Trophoblast cell (in vitro differentiated cells and primary cell): ENCODE results near the gene PKD2.

Experiments used
- DNase-seq, 2 donors: peaks; one replicate each; pipeline ENCODE4 v3.0.0-alpha.2; 2016
- H2AFZ ChIP-seq: 2 replicates; pipeline ENCODE4 v1.6.1; 2013; ENCODE audit warnings: low read length, moderate library complexity, mild to moderate bottlenecking; ENCODE audit not compliant: insufficient read depth, poor library complexity
- H2AK5ac ChIP-seq: 2 replicates; pipeline ENCODE4 v1.6.1; 2013; ENCODE audit warnings: mild to moderate bottlenecking, low read length
- H2BK120ac ChIP-seq: 2 replicates; pipeline ENCODE4 v1.6.1; 2013; ENCODE audit warnings: low read length, mild to moderate bottlenecking, moderate library complexity; ENCODE audit not compliant: insufficient read depth, poor library complexity
- H2BK12ac ChIP-seq: 2 replicates; pipeline ENCODE4 v1.6.1; 2013; ENCODE audit warnings: mild to moderate bottlenecking, low read length, moderate library complexity
- H2BK5ac ChIP-seq: 2 replicates; pipeline ENCODE4 v1.6.1; 2013; ENCODE audit warnings: low read length, low read depth, moderate library complexity, mild to moderate bottlenecking; ENCODE audit not compliant: poor library complexity
- H3K14ac ChIP-seq: 2 replicates; pipeline ENCODE4 v1.6.1; 2013; ENCODE audit warnings: mild to moderate bottlenecking, low read length
- H3K18ac ChIP-seq: 2 replicates; pipeline ENCODE4 v1.6.1; 2013; ENCODE audit warnings: mild to moderate bottlenecking, low read length
- H3K23ac ChIP-seq: 2 replicates; pipeline ENCODE4 v1.6.1; 2013; ENCODE audit warnings: low read length
- H3K27ac ChIP-seq: 2 replicates; pipeline ENCODE4 v1.5.1; 2013; ENCODE audit warnings: low read depth, mild to moderate bottlenecking, inconsistent platforms, low read length, moderate library complexity
- H3K27me3 ChIP-seq: 2 replicates; pipeline ENCODE4 v1.6.1; 2013; ENCODE audit warnings: inconsistent platforms, mild to moderate bottlenecking, low read length, moderate library complexity; ENCODE audit not compliant: insufficient read depth
- H3K36me3 ChIP-seq, 2 experiments: 1 replicate in 1 of 2; 2 replicates in 1 of 2; pipeline ENCODE4 v1.6.1; 2013; ENCODE audit warnings: low read length in 2 of 2, mild to moderate bottlenecking in 2 of 2, moderate library complexity in 1 of 2; ENCODE audit not compliant: insufficient read depth in 2 of 2, control insufficient read depth in 1 of 2
- H3K4ac ChIP-seq: 2 replicates; pipeline ENCODE4 v1.6.1; 2013; ENCODE audit warnings: low read depth, mild to moderate bottlenecking, low read length, moderate library complexity
- H3K4me1 ChIP-seq, 2 experiments: 1 replicate in 1 of 2; 2 replicates in 1 of 2; pipeline ENCODE4 v1.6.1; 2013; ENCODE audit warnings: low read length in 2 of 2, mild to moderate bottlenecking in 2 of 2, moderate library complexity in 1 of 2; ENCODE audit not compliant: insufficient read depth in 2 of 2, control insufficient read depth in 1 of 2
- H3K4me2 ChIP-seq: 2 replicates; pipeline ENCODE4 v1.6.1; 2013; ENCODE audit warnings: inconsistent platforms, mild to moderate bottlenecking, low read length, moderate library complexity
- H3K4me3 ChIP-seq: 2 replicates; pipeline ENCODE4 v1.5.1; 2013; ENCODE audit warnings: mild to moderate bottlenecking, low read depth, low read length, inconsistent platforms
- H3K79me1 ChIP-seq: one replicate; pipeline ENCODE4 v1.6.1; 2013; ENCODE audit warnings: low read length
- H3K79me2 ChIP-seq: 2 replicates; pipeline ENCODE4 v1.6.1; 2013; ENCODE audit warnings: low read length, mild to moderate bottlenecking; ENCODE audit not compliant: control insufficient read depth, insufficient read depth, poor library complexity
- H3K9ac ChIP-seq: 2 replicates; pipeline ENCODE4 v1.6.1; 2013; ENCODE audit warnings: mild to moderate bottlenecking, low read length
- H3K9me3 ChIP-seq: 2 replicates; pipeline ENCODE4 v1.6.1; 2013; ENCODE audit warnings: low read depth, mild to moderate bottlenecking, control low read depth, inconsistent platforms, low read length; ENCODE audit not compliant: insufficient read depth
- H4K12ac ChIP-seq: 2 replicates; pipeline ENCODE4 v1.6.1; 2013; ENCODE audit warnings: low read depth, mild to moderate bottlenecking, low read length, moderate library complexity
- H4K8ac ChIP-seq: 2 replicates; pipeline ENCODE4 v1.6.1; 2013; ENCODE audit warnings: low read depth, mild to moderate bottlenecking, low read length, moderate library complexity
- H4K91ac ChIP-seq: one replicate; pipeline ENCODE4 v1.6.1; 2013; ENCODE audit warnings: low read depth, mild to moderate bottlenecking, low read length, moderate library complexity
- WGBS: extraction: QIAGEN DNeasy Blood & Tissue Kit; methylation state at CpG from one replicate; pipeline ENCODE4 v1.1.7; 2013; ENCODE audit warnings: missing lambda C conversion rate; ENCODE audit not compliant: insufficient read length, insufficient coverage; ENCODE audit errors: extremely low coverage; 5-methylcytosine and 5-hydroxymethylcytosine counted together

PKD2 gene

GRCh38 chr4:87978681-87979080 lies 28.8 kb upstream of the PKD2 start:
- Histone ChIP-seq H3K4me1 (no peaks in the 10 kb centered on the region), H2BK5ac (no peak overlapping the region), H3K14ac (no peak overlapping the region), H3K36me3 (no peaks in the 10 kb centered on the region), H2AK5ac (no peak overlapping the region), H2AFZ (no peak overlapping the region), H3K79me1 (no peaks in the 10 kb centered on the region), H4K12ac (no peak overlapping the region), H3K9ac (no peak overlapping the region), H3K4ac (no peak overlapping the region), H4K8ac (no peak overlapping the region), H3K23ac (no peak overlapping the region), H2BK12ac (no peak overlapping the region), H3K18ac (no peak overlapping the region), H3K27ac (no peak overlapping the region), H2BK120ac (no peak overlapping the region), H3K79me2 (no peaks in the 10 kb centered on the region), H3K4me2 (no peak overlapping the region), H3K27me3 (no peaks in the 10 kb centered on the region), H3K4me3 (no peak overlapping the region), H3K9me3 (no peaks in the 10 kb centered on the region), H4K91ac (no peak overlapping the region)
- no CpG with 5 or more reads among the region's 1 CpG for WGBS
- peak in 1 of 2 donors; percentile 12 for DNase-seq

GRCh38 chr4:87979810-87980209 lies 27.6 kb upstream of the PKD2 start:
- Histone ChIP-seq H2AK5ac (no peak overlapping the region), H4K8ac (no peak overlapping the region), H3K27me3 (no peaks in the 10 kb centered on the region), H3K4me3 (no peak overlapping the region), H3K4me1 (no peaks in the 10 kb centered on the region), H3K18ac (no peak overlapping the region), H3K36me3 (no peaks in the 10 kb centered on the region), H2BK120ac (no peak overlapping the region), H3K23ac (no peak overlapping the region), H3K9ac (peak overlapping the region; percentile 47), H3K4me2 (no peak overlapping the region), H2BK12ac (no peak overlapping the region), H3K14ac (no peak overlapping the region), H3K9me3 (no peaks in the 10 kb centered on the region), H3K4ac (no peak overlapping the region), H4K91ac (no peak overlapping the region), H3K79me2 (no peaks in the 10 kb centered on the region), H3K27ac (no peak overlapping the region), H2BK5ac (no peak overlapping the region), H2AFZ (no peak overlapping the region), H4K12ac (no peak overlapping the region), H3K79me1 (no peaks in the 10 kb centered on the region)
- WGBS = no CpG with 5 or more reads among the region's 1 CpG
- DNase-seq = no peak

GRCh38 chr4:87981486-87981885 lies 25.9 kb upstream of the PKD2 start:
- H2BK12ac ChIP-seq = no peak overlapping the region
- no peak overlapping the region for H3K9ac ChIP-seq
- H4K12ac ChIP-seq = no peak overlapping the region
- H3K9me3 ChIP-seq = no peaks in the 10 kb centered on the region
- no peaks in the 10 kb centered on the region for H3K79me2 ChIP-seq
- no peak overlapping the region for H3K4me2 ChIP-seq
- H3K4me1 ChIP-seq = no peaks in the 10 kb centered on the region
- no peak overlapping the region for H2AK5ac ChIP-seq
- no peak overlapping the region for H2BK120ac ChIP-seq
- DNase-seq = no peak
- H3K36me3 ChIP-seq = no peaks in the 10 kb centered on the region
- H3K14ac ChIP-seq = no peak overlapping the region
- no peak overlapping the region for H3K4me3 ChIP-seq
- H3K27me3 ChIP-seq = no peaks in the 10 kb centered on the region
- H2BK5ac ChIP-seq = no peak overlapping the region
- no peak overlapping the region for H3K27ac ChIP-seq
- no CpG with 5 or more reads among the region's 8 CpGs for WGBS
- H3K23ac ChIP-seq = no peak overlapping the region
- H3K4ac ChIP-seq = no peak overlapping the region
- H4K91ac ChIP-seq = no peak overlapping the region
- no peak overlapping the region for H3K18ac ChIP-seq
- no peaks in the 10 kb centered on the region for H3K79me1 ChIP-seq
- no peak overlapping the region for H2AFZ ChIP-seq
- no peak overlapping the region for H4K8ac ChIP-seq

- Histone ChIP-seq H2AK5ac (no peak overlapping the region), H3K4me3 (no peak overlapping the region), H2BK120ac (no peak overlapping the region), H3K4ac (no peak overlapping the region), H4K8ac (no peak overlapping the region), H3K14ac (no peak overlapping the region), H2AFZ (no peak overlapping the region), H4K91ac (no peak overlapping the region), H3K9me3 (no peaks in the 10 kb centered on the region), H3K79me1 (no peaks in the 10 kb centered on the region), H4K12ac (no peak overlapping the region), H3K27me3 (no peaks in the 10 kb centered on the region), H2BK12ac (no peak overlapping the region), H3K23ac (no peak overlapping the region), H3K79me2 (no peaks in the 10 kb centered on the region), H3K18ac (no peak overlapping the region), H3K36me3 (no peaks in the 10 kb centered on the region), H3K27ac (no peak overlapping the region), H2BK5ac (no peak overlapping the region), H3K9ac (no peak overlapping the region), H3K4me1 (no peaks in the 10 kb centered on the region), H3K4me2 (no peak overlapping the region)
- no peak for DNase-seq
- no CpG with 5 or more reads among the region's 1 CpG for WGBS
Observed at GRCh38 chr4:87982036-87982435, 25.4 kb upstream of the PKD2 start.
